GM18502 (cell line): ENCODE results near the gene SRP54.
"Not testable (repeated sequence)": the region's sequence is repeated elsewhere in the genome, so short reads cannot be mapped to it uniquely, and the experiment has no call there.

Source experiments
- ATAC-seq: cut with Tn5 transposase; IDR thresholded peaks from one replicate; pipeline ENCODE4 v1.9.1; 2021; ENCODE audit warnings: mild to moderate bottlenecking; ENCODE audit not compliant: unreplicated experiment, poor library complexity

The SRP54 gene

GRCh38 chr14:34982421-34983147 lies at the start of gene SRP54:
Gene SRP54 (plus strand): TSS chr14:34982992. CDS start chr14:34996710, 13,718 bp downstream.
- peak; percentile 81 for ATAC-seq

DNA sequence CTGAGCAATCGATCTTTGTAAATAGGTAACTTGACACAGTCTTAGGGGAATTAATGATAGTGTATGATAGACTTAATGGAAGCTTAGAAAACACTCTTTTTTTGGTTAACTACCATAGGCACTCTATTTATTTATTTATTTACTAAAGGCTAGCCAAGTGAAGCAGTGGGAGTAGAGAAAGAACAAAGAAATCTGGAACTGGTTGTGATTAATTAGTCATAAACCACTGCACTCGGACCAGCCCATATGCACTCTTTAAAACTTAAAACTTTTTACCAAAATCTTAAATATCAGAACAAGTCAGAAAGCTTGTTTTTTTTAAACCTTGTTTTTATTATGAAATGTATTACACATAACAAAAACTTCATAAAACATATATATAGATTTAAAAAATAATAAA lies 49.5 kb upstream of the SRP54 start:
- no peak for ATAC-seq

DNA sequence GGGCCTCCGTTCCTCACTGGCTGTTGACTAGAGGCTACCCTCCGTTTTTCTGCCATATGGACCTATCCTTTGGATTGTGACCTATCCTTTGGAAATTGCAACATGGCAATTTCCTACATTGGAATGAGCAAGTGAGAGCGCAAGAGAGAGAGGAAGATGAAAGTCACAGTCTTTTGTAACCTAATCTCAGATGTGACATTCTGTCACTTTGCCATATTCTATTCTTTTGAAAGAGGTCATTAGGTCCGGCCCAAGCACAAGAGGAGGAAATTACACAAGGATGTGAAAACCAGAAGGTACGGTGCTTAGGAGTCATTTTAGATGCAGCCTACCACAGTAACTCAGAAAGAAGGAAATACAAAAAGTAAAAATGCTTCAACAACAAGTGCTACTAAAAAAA lies 47.3 kb upstream of the SRP54 start:
- no peak for ATAC-seq

- no peak for ATAC-seq
Measured at GRCh38 chr14:34937442-34937841, 45.4 kb upstream of the SRP54 start.

DNA sequence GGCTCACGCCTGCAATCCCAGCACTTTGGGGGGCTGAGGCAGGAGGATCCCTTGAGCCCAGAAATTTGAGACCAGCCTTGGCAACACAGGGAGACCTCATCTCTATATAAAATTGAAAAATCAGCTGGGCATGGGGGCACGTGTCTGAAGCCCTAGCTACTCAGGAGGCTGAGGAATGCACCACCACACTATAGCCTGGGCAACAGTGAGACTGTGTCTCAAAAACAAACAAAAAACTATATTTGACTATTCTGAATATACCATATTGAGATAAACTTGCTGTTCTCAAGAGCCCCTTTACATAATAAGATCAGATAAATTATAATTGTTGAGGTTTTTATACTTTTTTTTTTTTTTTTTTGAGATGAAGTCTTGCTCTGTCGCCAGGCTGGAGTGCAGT lies 44.9 kb upstream of the SRP54 start:
- no peak for ATAC-seq

DNA sequence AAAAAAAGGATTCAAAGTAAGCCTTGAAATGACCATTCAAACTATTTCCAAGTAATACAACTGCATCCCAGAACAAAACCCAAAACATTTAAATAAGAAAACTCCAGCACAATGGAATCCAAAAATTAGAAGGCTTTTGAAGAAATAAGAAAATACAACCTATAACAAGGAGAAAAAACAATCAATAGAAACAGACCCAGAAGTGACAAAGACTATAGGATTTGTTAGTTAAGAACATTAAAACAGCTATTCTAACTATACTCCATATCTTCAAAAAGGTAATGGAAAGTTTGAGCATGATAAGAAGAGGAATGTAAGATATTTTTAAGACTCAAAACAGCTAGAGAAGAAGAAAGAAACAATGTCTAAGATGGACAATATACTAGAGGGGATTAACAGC lies 39.3 kb upstream of the SRP54 start:
- no peak for ATAC-seq

GRCh38 chr14:34944744-34945143 lies 38.0 kb upstream of the SRP54 start:
- ATAC-seq = no peak

DNA sequence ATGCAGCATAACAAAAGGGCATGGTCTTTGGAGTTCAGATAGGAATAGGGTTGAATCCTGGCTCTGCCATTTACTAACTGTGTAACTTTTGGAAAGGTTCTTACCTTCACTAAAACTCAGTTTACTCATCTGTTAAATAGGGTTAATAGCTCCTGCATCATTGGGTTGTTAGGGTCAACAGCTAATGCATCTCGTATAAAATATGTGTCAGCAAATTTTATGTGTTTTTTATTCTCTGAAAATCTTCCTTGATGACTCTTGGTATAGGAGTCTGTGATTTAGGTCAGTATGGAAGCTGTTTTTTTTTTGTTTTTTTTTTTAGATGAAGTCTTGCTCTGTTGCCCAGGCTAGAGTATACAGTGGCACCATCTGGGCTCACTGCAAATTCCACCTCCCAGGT lies 36.1 kb upstream of the SRP54 start:
- no peak for ATAC-seq

DNA sequence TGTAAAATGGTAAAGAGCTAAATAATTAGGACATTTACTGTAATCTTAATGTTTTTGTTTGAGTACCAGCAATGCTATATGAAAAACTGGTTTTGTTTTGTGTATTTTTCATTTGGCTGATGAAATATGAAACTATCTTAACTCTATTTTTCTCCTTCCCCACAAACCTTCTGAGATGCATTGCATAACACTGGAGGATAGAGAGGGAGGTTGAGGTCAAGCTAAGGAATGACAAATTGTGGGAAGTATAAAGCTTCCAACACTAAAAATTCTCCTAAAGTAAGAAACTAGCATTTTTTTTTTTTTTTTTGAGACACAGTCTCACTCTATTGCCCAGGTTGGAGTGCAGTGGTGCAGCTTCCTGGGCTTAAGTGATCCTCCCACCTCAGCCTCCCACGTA lies 31.5 kb upstream of the SRP54 start:
- no peak for ATAC-seq

DNA sequence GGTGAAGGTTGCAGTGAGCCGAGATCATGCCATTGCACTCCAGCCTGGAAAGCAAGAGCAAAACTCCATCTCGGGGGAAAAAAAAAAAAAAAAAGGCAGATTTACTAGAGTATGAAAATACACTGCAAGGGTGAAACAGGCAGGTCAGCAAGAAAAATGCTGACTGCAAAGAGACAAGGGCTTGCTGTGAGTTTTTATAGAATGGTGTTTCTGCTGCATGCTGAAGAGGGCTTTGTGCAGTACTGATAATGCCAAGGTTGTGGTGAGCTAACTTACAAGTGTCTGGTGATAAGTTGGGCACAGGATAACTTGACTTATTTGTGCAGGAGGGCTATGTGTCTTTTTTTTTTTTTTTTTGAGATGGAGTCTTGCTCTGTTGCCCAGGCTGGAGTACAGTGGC lies 25.9 kb upstream of the SRP54 start:
- no peak for ATAC-seq

DNA sequence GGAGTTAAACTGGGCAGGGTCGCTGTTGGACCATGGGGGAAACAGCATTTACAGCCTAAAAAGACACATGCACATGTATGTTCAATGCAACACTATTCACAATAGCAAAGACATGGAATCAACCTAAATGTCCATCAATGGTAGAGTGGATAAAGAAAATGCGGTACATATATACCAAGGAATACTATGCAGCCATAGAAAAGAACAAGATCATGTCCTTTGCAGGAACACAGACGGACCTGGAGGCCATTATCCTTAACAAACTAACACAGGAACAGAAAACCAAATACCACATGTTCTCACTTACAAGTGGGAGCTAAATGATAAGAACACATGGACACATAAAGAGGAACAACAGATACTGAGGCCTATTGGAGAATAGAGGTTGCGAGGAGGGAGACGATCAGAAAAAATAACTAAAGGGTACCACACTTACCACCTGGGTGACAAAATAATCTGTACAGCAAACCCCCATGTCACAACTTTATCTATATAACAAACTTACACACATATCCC lies 25.0 kb upstream of the SRP54 start:
- no peak for ATAC-seq

- not testable (repeated sequence) for ATAC-seq
Measured at GRCh38 chr14:34962106-34962505, 20.7 kb upstream of the SRP54 start.

DNA sequence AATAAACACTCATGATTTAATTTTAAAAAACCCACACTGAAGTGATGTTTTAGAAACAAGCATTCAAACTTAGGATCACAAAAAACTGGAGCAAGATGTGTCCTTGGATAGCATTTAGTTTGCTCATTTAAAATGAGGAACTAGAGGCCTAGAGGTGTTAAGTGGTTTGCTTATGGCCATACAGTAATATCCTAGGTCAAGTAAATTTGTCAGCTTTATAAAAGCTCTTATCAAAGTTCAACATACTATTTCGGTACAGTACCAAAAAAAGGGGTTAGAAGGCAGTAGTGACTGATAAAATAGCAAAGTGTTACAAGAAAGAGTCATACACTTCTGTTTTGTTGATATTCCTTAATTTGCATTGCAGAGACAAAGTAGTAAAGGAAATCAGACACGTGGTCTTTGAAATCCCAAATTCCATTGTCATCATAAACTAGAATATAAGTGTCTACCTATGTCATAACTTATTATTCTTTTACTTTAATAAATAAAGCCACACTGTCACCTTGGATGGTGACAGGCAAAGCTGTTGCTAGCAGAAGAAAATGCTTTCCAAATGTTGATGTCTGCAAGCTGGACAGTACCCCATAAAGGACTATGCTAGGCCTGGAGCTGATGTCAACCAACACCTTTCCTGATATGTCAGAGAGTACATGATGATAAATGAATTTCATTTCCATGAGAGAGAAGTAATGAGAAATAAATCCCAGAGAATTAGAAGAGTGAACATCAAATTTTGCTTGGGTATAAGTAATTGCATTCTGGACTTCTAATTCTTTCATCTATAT lies 17.6 kb upstream of the SRP54 start:
- ATAC-seq = no peak

DNA sequence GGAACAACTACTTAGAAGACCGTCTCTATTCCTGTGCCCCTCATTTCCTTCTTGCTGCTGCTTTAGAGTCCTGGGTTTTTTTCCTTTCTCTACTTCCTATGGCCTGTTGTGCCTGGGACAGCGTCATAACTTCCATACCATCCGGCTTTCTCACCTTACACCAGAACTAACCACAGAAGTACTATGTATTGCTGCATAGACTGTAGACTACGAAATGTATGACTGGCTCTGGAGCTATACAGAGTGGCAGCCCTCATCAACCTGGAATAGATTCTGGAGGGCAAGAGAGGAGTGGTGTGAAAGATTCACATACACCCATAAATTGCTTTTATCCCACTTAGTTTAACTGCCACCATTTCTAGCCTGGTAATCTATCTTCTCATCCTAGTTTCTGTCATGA lies 16.9 kb upstream of the SRP54 start:
- ATAC-seq = no peak

DNA sequence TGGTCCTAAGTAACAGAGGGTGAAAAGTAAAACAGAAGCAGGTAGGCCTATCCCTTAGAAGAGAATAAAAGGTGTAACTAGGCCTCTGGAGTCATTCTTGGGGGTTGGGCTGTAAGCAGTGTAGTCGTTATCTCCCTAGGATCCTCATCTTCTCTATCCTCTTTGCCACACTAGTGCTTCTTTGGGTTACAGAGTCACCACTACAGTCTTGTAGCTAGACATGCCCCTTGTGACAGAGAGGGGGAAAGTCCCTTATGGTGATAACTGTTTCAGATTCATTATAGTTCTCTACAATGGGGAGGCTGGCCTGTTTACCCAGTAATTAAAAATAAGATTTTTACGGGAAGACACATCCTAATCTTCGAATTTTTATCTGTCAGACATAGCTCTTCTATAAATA lies 16.4 kb upstream of the SRP54 start:
- peak; percentile 97 for ATAC-seq

DNA sequence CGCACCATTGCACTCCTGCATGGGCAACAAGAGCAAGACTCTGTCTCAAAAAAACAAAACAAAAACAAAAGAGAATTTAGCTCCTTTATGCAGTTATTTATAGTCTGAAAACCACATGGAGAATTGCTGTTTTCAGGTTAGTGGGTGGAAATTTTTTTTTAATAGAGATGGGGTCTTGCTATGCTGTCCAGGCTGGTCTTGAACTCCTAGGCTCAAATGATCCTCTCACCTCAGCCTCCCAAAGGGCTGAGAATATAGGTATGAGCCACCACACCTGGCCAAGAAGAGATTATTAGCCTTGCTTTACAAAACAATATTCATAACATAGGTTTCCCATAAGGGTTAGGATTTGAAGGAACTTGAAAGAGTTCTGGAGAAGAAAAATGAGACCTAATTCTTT lies 12.1 kb upstream of the SRP54 start:
- ATAC-seq = no peak

DNA sequence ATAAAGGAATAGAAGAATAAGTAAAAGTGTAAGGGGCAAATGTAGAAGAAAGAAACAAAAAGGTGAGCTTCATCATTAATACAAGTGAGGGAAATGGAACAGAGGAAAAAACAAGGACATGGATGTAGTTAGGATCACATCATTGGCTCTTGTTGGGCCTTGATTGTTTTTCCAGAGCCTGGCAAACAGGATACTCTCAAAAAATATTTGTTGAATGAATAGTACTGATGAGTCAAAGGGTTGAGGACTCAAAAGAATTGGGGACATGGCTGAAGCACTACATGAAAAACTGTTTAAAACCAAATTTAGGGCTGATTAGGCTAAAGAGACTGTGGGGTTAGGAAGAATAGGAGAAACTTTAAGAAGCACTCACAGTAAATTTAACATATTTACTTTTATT lies 11.4 kb upstream of the SRP54 start:
- ATAC-seq = no peak

DNA sequence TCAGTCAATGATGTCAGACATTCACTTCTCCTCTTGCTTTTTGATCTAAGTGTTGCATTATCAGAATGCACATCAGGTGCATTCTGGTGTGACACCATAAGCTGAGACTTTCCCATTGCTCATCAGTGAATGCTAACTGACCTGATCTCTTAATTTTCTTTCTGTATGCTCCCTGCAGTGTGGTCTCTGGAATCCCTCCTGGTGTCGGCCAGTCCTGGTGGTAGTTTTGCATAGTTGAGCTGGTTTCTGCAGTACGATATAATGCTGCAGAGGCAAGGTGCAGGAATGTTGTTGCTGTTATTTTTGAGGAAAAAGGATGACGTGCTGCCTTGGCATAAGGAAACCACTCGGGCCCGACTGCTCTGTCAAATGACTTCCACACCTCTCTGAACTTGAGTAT lies 11.0 kb upstream of the SRP54 start:
- no peak for ATAC-seq

DNA sequence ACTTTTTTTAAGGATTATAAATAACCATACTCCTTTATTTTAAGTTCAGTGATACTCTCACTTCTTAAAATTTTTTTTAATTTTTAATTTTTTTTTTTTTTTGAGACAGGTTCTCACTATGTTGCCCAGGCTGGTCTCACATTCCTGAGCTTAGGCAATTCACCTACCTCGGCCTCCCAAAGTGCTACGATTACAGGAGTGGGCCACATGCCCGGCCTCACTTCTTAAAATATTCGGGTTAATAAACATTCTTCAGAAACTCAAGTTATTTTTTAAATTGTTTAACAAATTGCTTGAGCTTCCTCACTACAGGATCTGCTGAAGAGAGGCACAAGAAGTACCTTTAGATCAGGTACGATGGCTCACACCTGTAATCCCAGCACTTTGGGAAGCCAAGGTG lies 4.3 kb upstream of the SRP54 start:
- no peak for ATAC-seq

- no peak for ATAC-seq
Measured at GRCh38 chr14:34980337-34980900, 2.4 kb upstream of the SRP54 start.

DNA sequence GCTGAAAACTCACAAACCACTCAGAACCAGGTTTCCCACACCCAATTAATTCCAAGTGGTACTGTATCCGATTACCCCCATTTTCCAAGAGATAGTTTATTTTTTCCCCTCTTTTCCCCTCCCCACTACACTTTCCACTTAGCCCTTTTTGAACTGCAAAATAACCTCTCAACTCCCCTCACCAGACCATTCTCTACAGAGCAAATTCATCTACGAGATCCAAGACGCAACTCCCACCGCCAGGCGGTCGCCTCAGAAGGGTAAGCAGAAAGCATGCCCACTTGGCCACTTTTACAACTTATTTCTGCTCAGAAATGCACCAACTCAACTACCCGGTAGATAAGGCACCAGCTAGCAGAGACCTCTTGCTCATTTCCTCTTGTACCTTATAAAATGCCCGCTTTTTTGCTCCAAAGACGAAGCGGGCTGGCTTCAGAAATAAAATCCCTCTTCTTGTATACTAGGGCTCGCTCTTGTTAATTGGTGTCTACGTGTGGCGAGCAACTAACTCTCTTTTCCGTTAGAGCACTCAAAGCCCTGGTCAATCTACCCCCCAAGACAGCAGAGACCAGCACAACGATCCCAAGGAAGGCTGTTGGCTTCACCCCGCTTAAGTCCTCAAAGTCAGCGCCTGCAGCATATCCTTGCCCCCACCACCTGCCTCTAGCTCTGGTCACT lies 910 bp upstream of the SRP54 start:
- ATAC-seq = peak; percentile 17
